Left kidney (tissue), 8 donors: ENCODE results near the gene MAT2B. TPM values are rescaled to one million over a fixed set of nuclear protein-coding genes. Genes with fewer than 3 reads are reported as not detected.

Source experiments
- DNase-seq: peaks from one replicate; pipeline ENCODE4 v3.0.0-alpha.2; 2013
- long read RNA-seq, 8 donors: transcript quantifications; one replicate each; lab custom pipeline, GENCODE V29; 2026
- polyA plus RNA-seq: library from polyadenylated mRNA; unstranded; fragments of 120-200 nt; gene quantifications from one replicate; pipeline ENCODE4 v1.2.1, GENCODE V29; 2013; ENCODE audit not compliant: insufficient read length

MAT2B gene
- 107 TPM for polyA plus RNA-seq
- long read RNA-seq, donor 1, transcript MAT2B-202 (7 exons, 2,103 nt): major isoform, 52 of 91 reads
- long read RNA-seq, donor 1, transcript MAT2B-201 (7 exons, 2,226 nt): minor isoform, 7 of 91 reads
- long read RNA-seq, donor 1, partial matches to known transcripts: 28 of 91 reads
- long read RNA-seq, donor 1, other reads (novel, unspliced or antisense): 0 of 91 reads
- long read RNA-seq, donor 2, transcript MAT2B-202 (7 exons, 2,103 nt): major isoform, 41 of 58 reads
- long read RNA-seq, donor 2, transcript MAT2B-201 (7 exons, 2,226 nt): minor isoform, 5 of 58 reads
- long read RNA-seq, donor 2, partial matches to known transcripts: 10 of 58 reads
- long read RNA-seq, donor 2, other reads (novel, unspliced or antisense): 0 of 58 reads
- long read RNA-seq, donor 3, transcript MAT2B-202 (7 exons, 2,103 nt): major isoform, 35 of 102 reads
- long read RNA-seq, donor 3, partial matches to known transcripts: 62 of 102 reads
- long read RNA-seq, donor 3, other reads (novel, unspliced or antisense): 0 of 102 reads
- long read RNA-seq, donor 4: 0 reads
- long read RNA-seq, donor 5, transcript MAT2B-201 (7 exons, 2,226 nt): minor isoform, 21 of 186 reads
- long read RNA-seq, donor 5, transcript MAT2B-202 (7 exons, 2,103 nt): major isoform, 41 of 186 reads
- long read RNA-seq, donor 5, partial matches to known transcripts: 124 of 186 reads
- long read RNA-seq, donor 5, other reads (novel, unspliced or antisense): 0 of 186 reads
- long read RNA-seq, donor 6, transcript MAT2B-202 (7 exons, 2,103 nt): major isoform, 23 of 100 reads
- long read RNA-seq, donor 6, partial matches to known transcripts: 74 of 100 reads
- long read RNA-seq, donor 6, other reads (novel, unspliced or antisense): 0 of 100 reads
- long read RNA-seq, donor 7, transcript MAT2B-201 (7 exons, 2,226 nt): minor isoform, 13 of 234 reads
- long read RNA-seq, donor 7, transcript MAT2B-202 (7 exons, 2,103 nt): major isoform, 56 of 234 reads
- long read RNA-seq, donor 7, partial matches to known transcripts: 164 of 234 reads
- long read RNA-seq, donor 7, other reads (novel, unspliced or antisense): 0 of 234 reads
- long read RNA-seq, donor 8, transcript MAT2B-201 (7 exons, 2,226 nt): minor isoform, 5 of 44 reads
- long read RNA-seq, donor 8, transcript MAT2B-202 (7 exons, 2,103 nt): major isoform, 13 of 44 reads
- long read RNA-seq, donor 8, partial matches to known transcripts: 26 of 44 reads
- long read RNA-seq, donor 8, other reads (novel, unspliced or antisense): 0 of 44 reads

- peak; percentile 94 for DNase-seq
Observed at GRCh38 chr5:163505368-163506094, at the start of gene MAT2B. Gene MAT2B (plus strand): TSS chr5:163505619. CDS start chr5:163505687, 68 bp downstream.

GRCh38 chr5:163456029-163456589 lies 49.3 kb upstream of the MAT2B start:
- no peak for DNase-seq

GRCh38 chr5:163456840-163457239 lies 48.6 kb upstream of the MAT2B start:
- DNase-seq: no peak

DNA sequence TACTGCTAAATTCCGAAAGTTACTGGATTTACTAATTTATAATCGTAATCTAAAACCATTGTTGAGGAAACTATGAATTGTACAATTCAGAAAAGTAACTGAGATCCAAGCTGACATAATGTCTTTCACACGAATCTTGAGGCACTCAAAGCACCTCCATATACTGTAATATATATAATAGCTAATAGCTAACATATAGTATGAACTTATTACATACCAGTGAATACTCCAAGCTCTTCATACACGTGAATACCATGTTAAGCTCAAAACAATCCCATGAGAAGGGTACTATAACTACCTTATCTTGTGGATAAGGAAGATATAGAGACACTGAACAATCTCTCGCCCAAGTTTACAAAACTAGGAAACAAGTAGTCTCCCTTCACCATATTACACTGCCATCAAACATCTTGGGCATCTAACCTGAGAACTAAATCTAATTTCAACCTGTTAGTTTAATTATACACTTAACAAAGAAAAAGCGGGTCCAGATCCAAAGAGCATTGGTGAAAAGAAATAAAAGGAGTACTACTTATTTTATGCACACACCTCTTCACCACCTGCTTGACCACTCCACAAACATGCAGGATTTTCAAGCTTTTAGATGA lies 46.5 kb upstream of the MAT2B start:
- no peak for DNase-seq

- DNase-seq: peak; percentile 59
Observed at GRCh38 chr5:163459462-163459818, 46.0 kb upstream of the MAT2B start.

GRCh38 chr5:163459819-163460561 lies 45.4 kb upstream of the MAT2B start, which contains the start of gene NUDCD2:
Gene NUDCD2 (minus strand): TSS chr5:163460102. CDS start chr5:163460050, 52 bp downstream.
- peak; percentile 98 for DNase-seq

- no peak for DNase-seq
Observed at GRCh38 chr5:163460562-163461171, 44.8 kb upstream of the MAT2B start, which contains the start of gene HMMR. Gene HMMR (plus strand): TSS chr5:163460632. CDS start chr5:163460693, 61 bp downstream.

- DNase-seq: no peak
Observed at GRCh38 chr5:163463063-163463435, 42.4 kb upstream of the MAT2B start.

DNA sequence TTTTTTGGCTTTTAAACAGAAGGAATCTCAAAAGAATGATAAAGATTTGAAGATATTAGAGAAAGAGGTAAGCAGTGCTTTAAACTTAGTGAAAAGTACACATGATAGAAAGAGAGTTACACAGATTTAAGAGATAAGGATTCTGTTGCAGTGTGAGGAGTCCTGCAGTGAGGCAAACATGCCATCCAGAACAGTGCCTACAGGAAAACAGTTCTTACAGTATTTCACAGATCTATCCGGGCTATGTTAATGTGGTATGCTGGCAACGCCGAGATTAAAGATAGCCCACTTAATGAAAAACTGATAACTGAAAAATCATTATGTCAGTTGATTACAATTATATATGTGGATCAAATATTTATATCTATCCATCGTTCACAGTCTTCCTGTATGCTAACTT lies 37.7 kb upstream of the MAT2B start:
- DNase-seq: no peak

DNA sequence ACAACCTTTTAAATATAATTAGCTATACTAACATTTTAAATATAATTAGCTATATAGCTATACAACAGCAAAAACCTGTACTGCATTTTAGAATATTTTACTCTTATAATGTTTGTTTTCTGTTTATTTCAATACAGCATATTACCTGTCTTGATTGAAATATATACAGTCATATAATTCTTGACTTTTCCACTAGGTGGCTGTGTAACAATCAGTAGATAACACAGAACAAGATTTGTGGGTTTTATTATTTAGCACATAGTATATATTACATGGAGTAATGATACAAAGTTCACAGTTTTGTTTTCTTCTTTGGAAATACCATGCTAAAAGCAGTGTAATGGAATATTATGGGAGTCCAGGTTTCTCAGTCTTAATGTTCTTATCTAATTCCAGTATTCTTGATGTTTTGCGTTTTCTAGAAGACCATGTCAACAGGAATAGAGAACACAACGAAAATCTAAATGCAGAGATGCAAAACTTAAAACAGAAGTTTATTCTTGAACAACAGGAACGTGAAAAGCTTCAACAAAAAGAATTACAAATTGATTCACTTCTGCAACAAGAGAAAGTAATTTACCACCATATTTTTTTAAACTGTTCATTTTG lies 31.7 kb upstream of the MAT2B start:
- no peak for DNase-seq

- no peak for DNase-seq
Observed at GRCh38 chr5:163475411-163475810, 30.0 kb upstream of the MAT2B start.

- DNase-seq: no peak
Observed at GRCh38 chr5:163478126-163478981, 27.1 kb upstream of the MAT2B start.

GRCh38 chr5:163478982-163479271 lies 26.5 kb upstream of the MAT2B start:
- no peak for DNase-seq

DNA sequence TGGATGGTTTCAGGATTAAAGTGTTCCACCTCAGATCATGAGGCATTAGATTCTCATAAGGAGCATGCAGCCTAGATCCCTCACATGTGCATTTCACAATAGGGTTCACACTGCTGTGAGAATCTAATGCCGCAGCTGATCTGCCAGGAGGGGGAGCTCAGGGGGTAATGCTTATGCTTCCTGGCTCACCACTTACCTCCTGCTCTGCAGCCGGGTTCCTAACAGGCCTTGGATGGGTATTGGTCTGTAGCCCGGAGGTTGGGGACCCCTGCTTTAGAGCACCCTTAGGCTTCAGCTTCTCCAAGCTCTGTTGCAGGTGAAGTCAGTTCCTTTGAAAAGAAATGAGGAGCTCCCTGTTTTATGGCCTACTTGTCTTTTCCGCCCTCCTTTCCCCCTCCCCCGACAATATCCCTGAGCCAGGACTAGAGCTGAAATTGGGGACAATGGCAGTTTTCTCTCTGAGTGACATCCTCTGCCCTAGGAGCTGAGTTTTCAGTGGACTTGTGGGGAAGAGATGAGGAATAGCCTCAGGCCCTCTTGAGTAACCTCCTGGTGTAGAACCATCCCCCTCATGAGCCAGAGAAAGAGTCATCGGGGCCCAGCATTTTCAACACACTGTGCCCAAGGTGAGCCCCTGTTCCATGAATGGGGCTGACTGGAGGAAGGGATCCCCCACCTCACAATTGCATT lies 16.2 kb upstream of the MAT2B start:
- no peak for DNase-seq

- no peak for DNase-seq
Observed at GRCh38 chr5:163489745-163490075, 15.7 kb upstream of the MAT2B start.

DNA sequence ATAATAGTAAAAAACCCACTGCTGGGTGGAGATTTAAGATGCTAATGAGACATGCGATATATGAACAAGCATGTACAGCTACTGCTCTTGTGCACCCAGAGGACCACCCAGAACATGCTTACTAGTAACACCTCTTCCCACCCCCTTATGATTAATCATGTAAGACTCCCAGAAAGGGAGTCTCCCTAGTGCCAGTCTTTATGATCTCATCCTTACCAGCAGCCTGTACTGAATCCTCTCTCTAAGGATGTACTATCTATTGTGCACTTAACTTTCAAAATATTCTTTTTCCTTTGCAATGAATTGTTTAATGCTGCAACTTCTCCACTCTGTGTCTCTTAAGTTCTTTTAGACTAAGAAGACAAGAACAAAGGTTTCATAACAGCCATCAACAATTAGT lies 9.1 kb upstream of the MAT2B start:
- no peak for DNase-seq

- DNase-seq: no peak
Observed at GRCh38 chr5:163497315-163497714, 8.1 kb upstream of the MAT2B start.

GRCh38 chr5:163498886-163499285 lies 6.5 kb upstream of the MAT2B start:
- DNase-seq: no peak
